Spleen (tissue), 7 donors: ENCODE results near the gene PLAC8L1.

Source experiments
- POLR2A ChIP-seq, 3 donors: fragments of 450-650 bp; IDR thresholded peaks; one replicate each; pipeline ENCODE4 v1.5.1; 2017; ENCODE audit warnings: antibody characterized with exemption in 3 of 3, mild to moderate bottlenecking in 1 of 3
- POLR2AphosphoS5 ChIP-seq, 3 donors: sonication (generic); formaldehyde crosslinking; IDR thresholded peaks; one replicate each; pipeline ENCODE4 v1.5.1; 2017; ENCODE audit warnings: antibody characterized with exemption in 3 of 3
- TF ChIP-seq, protein P1 (sequence below), 11 experiments: fragments of 200-600 bp in 7 of 11; fragments of 450-650 bp in 4 of 11; sonication (generic) in 4 of 11; IDR thresholded peaks in 8 of 11; conservative IDR thresholded peaks in 3 of 11; 1 replicate in 7 of 11; 2 replicates in 4 of 11; pipeline versions ENCODE4 v1.4.0 to v1.8.0; 2016 to 2021; ENCODE audit warnings: antibody characterized with exemption in 11 of 11, inconsistent platforms in 4 of 11, mild to moderate bottlenecking in 1 of 11
- donor health status: DM: no; HTN: no; CAD: no; lungs with moderate emphysema.
- donor health status: DM: no; HTN: no; CAD: no.
- donor health status: DM: no; HTN: no; CAD: no.

- TF ChIP-seq, protein P1, sequence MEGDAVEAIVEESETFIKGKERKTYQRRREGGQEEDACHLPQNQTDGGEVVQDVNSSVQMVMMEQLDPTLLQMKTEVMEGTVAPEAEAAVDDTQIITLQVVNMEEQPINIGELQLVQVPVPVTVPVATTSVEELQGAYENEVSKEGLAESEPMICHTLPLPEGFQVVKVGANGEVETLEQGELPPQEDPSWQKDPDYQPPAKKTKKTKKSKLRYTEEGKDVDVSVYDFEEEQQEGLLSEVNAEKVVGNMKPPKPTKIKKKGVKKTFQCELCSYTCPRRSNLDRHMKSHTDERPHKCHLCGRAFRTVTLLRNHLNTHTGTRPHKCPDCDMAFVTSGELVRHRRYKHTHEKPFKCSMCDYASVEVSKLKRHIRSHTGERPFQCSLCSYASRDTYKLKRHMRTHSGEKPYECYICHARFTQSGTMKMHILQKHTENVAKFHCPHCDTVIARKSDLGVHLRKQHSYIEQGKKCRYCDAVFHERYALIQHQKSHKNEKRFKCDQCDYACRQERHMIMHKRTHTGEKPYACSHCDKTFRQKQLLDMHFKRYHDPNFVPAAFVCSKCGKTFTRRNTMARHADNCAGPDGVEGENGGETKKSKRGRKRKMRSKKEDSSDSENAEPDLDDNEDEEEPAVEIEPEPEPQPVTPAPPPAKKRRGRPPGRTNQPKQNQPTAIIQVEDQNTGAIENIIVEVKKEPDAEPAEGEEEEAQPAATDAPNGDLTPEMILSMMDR (IDR thresholded peaks at IDR 0.05 in 8 of 11, conservative IDR thresholded peaks at IDR 0.05 in 3 of 11) = no peak
- TF ChIP-seq POLR2A (IDR thresholded peaks at IDR 0.05) = no peak
- no peak for TF ChIP-seq POLR2AphosphoS5 (IDR thresholded peaks at IDR 0.05)
These were observed 34.2 kb downstream of the PLAC8L1 start for GRCh38 chr5:146071171-146071570.
